ENCODE data around the gene PSME4. TPM values are rescaled to one million over a fixed set of nuclear protein-coding genes. Genes with fewer than 3 reads are reported as not detected.

Gene PSME4
- total and polyA plus RNA-seq, 10 of the 15 experiments (the other 5 are each of a cell fraction or from before 2014, with no cell fraction given): 11.1 to 56.2 (median 32.1) TPM

GRCh38 chr2:53991948-53992347 is 21.2 kb upstream of the PSME4 start (continued):
- TF ChIP-seq NR2F1 (conservative IDR thresholded peaks at IDR 0.05) (no peak), ZNF207 (IDR thresholded peaks at IDR 0.05; ENCODE audit: borderline replicate concordance) (no peak)
- TF ChIP-seq, protein P1, sequence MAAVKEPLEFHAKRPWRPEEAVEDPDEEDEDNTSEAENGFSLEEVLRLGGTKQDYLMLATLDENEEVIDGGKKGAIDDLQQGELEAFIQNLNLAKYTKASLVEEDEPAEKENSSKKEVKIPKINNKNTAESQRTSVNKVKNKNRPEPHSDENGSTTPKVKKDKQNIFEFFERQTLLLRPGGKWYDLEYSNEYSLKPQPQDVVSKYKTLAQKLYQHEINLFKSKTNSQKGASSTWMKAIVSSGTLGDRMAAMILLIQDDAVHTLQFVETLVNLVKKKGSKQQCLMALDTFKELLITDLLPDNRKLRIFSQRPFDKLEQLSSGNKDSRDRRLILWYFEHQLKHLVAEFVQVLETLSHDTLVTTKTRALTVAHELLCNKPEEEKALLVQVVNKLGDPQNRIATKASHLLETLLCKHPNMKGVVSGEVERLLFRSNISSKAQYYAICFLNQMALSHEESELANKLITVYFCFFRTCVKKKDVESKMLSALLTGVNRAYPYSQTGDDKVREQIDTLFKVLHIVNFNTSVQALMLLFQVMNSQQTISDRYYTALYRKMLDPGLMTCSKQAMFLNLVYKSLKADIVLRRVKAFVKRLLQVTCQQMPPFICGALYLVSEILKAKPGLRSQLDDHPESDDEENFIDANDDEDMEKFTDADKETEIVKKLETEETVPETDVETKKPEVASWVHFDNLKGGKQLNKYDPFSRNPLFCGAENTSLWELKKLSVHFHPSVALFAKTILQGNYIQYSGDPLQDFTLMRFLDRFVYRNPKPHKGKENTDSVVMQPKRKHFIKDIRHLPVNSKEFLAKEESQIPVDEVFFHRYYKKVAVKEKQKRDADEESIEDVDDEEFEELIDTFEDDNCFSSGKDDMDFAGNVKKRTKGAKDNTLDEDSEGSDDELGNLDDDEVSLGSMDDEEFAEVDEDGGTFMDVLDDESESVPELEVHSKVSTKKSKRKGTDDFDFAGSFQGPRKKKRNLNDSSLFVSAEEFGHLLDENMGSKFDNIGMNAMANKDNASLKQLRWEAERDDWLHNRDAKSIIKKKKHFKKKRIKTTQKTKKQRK (IDR thresholded peaks at IDR 0.05; ENCODE audit: low read depth, low read length): no peak

- Histone ChIP-seq H3K4me2 (ENCODE audit: control insufficient read depth, insufficient read depth) (no peak overlapping the region), H3K9me3 (replicated peaks; ENCODE audit: control insufficient read depth, insufficient read depth, low read length) (no peaks in the 10 kb centered on the region), H3K4me3 (no peak overlapping the region), H3K4me1 (ENCODE audit: control insufficient read depth, insufficient read depth, low read length) (peaks cover under 1% of the 10 kb centered on the region), H3K36me3 (ENCODE audit: control insufficient read depth in 2 of 2, insufficient read depth in 2 of 2, low read length in 1 of 2) (no peaks in the 10 kb centered on the region), H2AFZ (ENCODE audit: control insufficient read depth, low read depth, low read length) (no peak overlapping the region), H3K27ac (ENCODE audit: control insufficient read depth, insufficient read depth) (no peak overlapping the region), H4K20me1 (ENCODE audit: control insufficient read depth, insufficient read depth) (no peaks in the 10 kb centered on the region), H3K27me3 (replicated peaks in 1 of 2; ENCODE audit: control insufficient read depth in 2 of 2, insufficient read depth in 2 of 2, low read length in 1 of 2) (no peaks in the 10 kb centered on the region), H3K9ac (ENCODE audit: control insufficient read depth, insufficient read depth, low read length) (no peak overlapping the region), H3K79me2 (ENCODE audit: control insufficient read depth, insufficient read depth, low read length) (no peaks in the 10 kb centered on the region)
- ChIA-PET SMC1A (ENCODE audit: uncharacterized antibody, unreplicated experiment) (no interaction called here), CTCF (no interaction called here), RAD21 (ENCODE audit: unreplicated experiment) (no interaction called here), POLR2A (no interaction called here)
- in situ Hi-C loops (cut with MboI): no loop called here
- no peak for ATAC-seq
- no peak for TF ChIP-seq ZNF274 (IDR thresholded peaks at IDR 0.05; ENCODE audit: insufficient read depth, insufficient read length)
- no peak for TF ChIP-seq FOXK2 (IDR thresholded peaks at IDR 0.05)
- TF ChIP-seq CHD1 (IDR thresholded peaks at IDR 0.05; ENCODE audit: low read depth, low read length): no peak
- no TSS peak for BruUV-seq (replicated peaks)
- FAIRE-seq: no peak
- WGBS (ENCODE audit: insufficient coverage, insufficient replicate concordance, low lambda C conversion rate, missing lambda C conversion rate): 88% methylated on average over 2 of the region's 2 CpGs
- intact Hi-C loops (cut with micrococcal nuclease; ENCODE audit: unreplicated experiment): no loop called here
- DNase-seq (ENCODE audit: low read depth, low spot score): no peak
Measured at GRCh38 chr2:53989210-53989862, 18.5 kb upstream of the PSME4 start.

All from GM12878 (cell line).